Activated T-helper 17 cell treated with anti-CD3 and anti-CD28 coated beads, Interleukin-2, amount 50 U/mL, for 72 hours (primary cell): ENCODE data around the gene DHRS7. TPM values are rescaled to one million over a fixed set of nuclear protein-coding genes. Genes with fewer than 3 reads are reported as not detected.
A peak's percentile ranks its signal among the peaks of the same experiment; 100 is the strongest.

Experiments used
- ATAC-seq: fragments of 150-1000 bp; cut with Tn5 transposase; replicated peaks from 2 replicates; pipeline ENCODE4 v1.10.0; 2021; ENCODE audit warnings: mild to moderate bottlenecking, moderate library complexity
- H3K27ac Mint-ChIP-seq: one replicate; pipeline ENCODE4 v1.8.0; 2022; ENCODE audit warnings: mixed read lengths
- H3K27me3 Mint-ChIP-seq: one replicate; pipeline ENCODE4 v1.8.0; 2022; ENCODE audit warnings: mixed read lengths
- H3K36me3 Mint-ChIP-seq: one replicate; pipeline ENCODE4 v1.8.0; 2022; ENCODE audit warnings: low read depth, mild to moderate bottlenecking, mixed read lengths
- H3K4me1 Mint-ChIP-seq: one replicate; pipeline ENCODE4 v1.8.0; 2022; ENCODE audit warnings: mixed read lengths
- H3K4me3 Mint-ChIP-seq: one replicate; pipeline ENCODE4 v1.8.0; 2022; ENCODE audit warnings: mild to moderate bottlenecking, mixed read lengths
- H3K9me3 Mint-ChIP-seq: one replicate; pipeline ENCODE4 v1.8.0; 2022; ENCODE audit warnings: mixed read lengths
- total RNA-seq, 2 donors: library from RNA; stranded (reverse); gene quantifications; one replicate each; pipeline ENCODE4 v1.2.3, GENCODE V29; 2022

Gene DHRS7
- total RNA-seq, 2 donors from 2014 or later: 47.6 to 60.6 TPM

GRCh38 chr14:60174352-60175254, 9.4 kb upstream of the DHRS7 start:
- H3K27me3 Mint-ChIP-seq: peaks cover 5% of the 10 kb centered on the region
- no peaks in the 10 kb centered on the region for H3K9me3 Mint-ChIP-seq
- H3K36me3 Mint-ChIP-seq: no peaks in the 10 kb centered on the region
- H3K27ac Mint-ChIP-seq: no peak overlapping the region
- no peak for ATAC-seq
- no peaks in the 10 kb centered on the region for H3K4me1 Mint-ChIP-seq
- no peak overlapping the region for H3K4me3 Mint-ChIP-seq

DNA sequence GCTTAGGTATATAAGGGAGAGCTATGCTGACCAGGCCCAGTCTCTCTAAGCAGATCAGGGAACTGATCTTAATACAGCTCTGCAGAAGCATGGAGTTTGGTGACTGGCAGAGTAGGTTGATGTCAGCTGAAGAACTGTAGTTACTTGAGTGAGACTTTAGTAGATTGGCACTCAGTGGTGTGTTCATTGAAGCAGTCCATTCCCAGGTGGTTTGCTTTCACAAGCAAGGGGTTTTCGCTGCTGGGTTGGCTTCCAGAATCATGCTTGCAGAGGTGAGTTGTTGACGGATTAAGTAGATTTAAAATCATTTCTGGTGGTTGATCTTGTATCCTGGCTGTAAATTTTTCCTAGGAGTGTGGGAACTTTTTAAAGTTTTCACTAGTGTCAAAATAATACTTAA, 6.5 kb upstream of the DHRS7 start:
- Mint-ChIP-seq H3K9me3 (no peaks in the 10 kb centered on the region), H3K36me3 (no peaks in the 10 kb centered on the region), H3K4me1 (peaks cover under 1% of the 10 kb centered on the region), H3K27me3 (peaks cover 5% of the 10 kb centered on the region), H3K27ac (no peak overlapping the region), H3K4me3 (no peak overlapping the region)
- ATAC-seq: no peak

DNA sequence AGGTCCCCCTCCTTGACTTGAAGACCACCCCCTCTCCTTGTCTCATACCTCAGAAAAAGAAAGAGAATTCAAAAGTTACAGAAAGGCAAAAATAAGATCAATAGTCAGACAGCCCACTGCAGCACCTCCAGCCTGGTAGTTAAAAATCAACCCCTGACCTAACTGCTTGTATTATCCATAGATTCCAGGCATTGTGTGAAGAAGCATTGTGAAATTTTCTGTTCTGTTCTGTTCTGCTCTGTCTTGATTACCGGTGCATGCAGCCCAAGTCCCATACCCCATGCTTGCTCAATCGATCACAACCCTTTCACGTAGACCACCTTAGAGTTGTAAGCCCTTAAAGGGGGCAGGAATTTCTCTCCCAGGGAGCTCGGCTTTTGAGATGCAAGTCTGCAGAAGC, 5.8 kb upstream of the DHRS7 start:
- H3K27me3 Mint-ChIP-seq: peaks cover 5% of the 10 kb centered on the region
- peaks cover 8% of the 10 kb centered on the region for H3K4me1 Mint-ChIP-seq
- no peak for ATAC-seq
- no peak overlapping the region for H3K4me3 Mint-ChIP-seq
- no peaks in the 10 kb centered on the region for H3K9me3 Mint-ChIP-seq
- H3K36me3 Mint-ChIP-seq: no peaks in the 10 kb centered on the region
- no peak overlapping the region for H3K27ac Mint-ChIP-seq

GRCh38 chr14:60169722-60170121, 4.5 kb upstream of the DHRS7 start:
- H3K27ac Mint-ChIP-seq: no peak overlapping the region
- H3K36me3 Mint-ChIP-seq: no peaks in the 10 kb centered on the region
- no peak overlapping the region for H3K4me3 Mint-ChIP-seq
- no peaks in the 10 kb centered on the region for H3K27me3 Mint-ChIP-seq
- H3K9me3 Mint-ChIP-seq: no peaks in the 10 kb centered on the region
- peaks cover 12% of the 10 kb centered on the region for H3K4me1 Mint-ChIP-seq
- ATAC-seq: no peak

DNA sequence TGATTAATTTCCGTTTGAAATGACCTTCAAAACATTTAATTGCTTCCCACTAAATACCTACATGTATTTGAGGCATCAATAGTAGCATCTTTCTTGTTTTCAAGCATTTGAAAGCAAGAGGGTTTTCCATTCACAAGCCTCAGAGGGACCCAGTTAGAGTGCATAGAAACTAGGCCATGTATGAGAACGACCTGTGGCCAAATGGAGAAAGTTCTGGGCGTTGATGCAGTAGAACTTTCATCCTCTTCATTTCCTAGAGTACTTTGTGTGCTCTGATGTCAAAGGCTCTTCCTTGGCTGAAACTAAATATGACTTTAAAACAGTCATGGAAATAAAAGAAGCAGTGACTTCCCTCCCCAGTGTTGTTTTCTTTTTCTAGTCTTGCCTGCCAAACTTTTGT, 944 bp upstream of the DHRS7 start:
- H3K4me3 Mint-ChIP-seq: peak overlapping the region; percentile 94
- peaks cover 28% of the 10 kb centered on the region for H3K4me1 Mint-ChIP-seq
- no peaks in the 10 kb centered on the region for H3K9me3 Mint-ChIP-seq
- peak; percentile 20 for ATAC-seq
- H3K27ac Mint-ChIP-seq: peak overlapping the region; percentile 96
- peaks cover 10% of the 10 kb centered on the region for H3K36me3 Mint-ChIP-seq
- H3K27me3 Mint-ChIP-seq: no peaks in the 10 kb centered on the region

DNA sequence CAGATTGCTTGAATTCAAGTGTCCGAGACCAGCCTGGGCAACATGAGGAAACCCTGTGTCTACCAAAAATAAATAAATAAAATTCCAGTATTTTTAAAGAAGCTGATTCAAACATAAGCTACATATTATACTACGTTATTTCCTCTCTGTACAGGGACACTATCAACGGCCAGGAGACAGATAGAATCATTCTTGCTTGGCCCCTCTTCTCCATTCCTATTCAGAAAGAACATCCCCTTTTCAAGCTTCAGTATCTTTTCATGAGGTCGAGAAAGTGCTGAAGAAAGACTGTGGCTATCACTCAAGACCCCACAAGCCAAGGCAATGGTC, 314 bp upstream of the DHRS7 start:
- Mint-ChIP-seq H3K27me3 (no peaks in the 10 kb centered on the region), H3K27ac (peak overlapping the region; percentile 96), H3K9me3 (no peaks in the 10 kb centered on the region), H3K4me1 (peaks cover 29% of the 10 kb centered on the region), H3K4me3 (peak overlapping the region; percentile 94), H3K36me3 (peaks cover 10% of the 10 kb centered on the region)
- ATAC-seq: peak; percentile 12

DNA sequence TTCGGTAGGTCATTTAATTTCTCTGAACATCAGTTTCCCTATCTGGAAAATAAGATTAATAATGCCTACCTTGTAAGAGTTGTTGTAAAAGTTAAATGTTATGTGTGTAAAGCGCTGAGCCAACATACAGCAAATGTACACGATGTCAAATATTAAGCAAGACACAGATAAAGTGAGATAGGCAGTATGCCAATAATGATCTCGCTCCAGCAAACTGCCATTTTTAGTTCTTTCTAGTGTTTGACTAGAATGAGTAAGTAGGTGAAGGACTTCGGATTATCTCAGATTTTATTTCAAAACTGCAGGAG, 840 bp downstream of the DHRS7 start:
- Mint-ChIP-seq H3K27me3 (no peaks in the 10 kb centered on the region), H3K4me1 (peaks cover 34% of the 10 kb centered on the region), H3K27ac (peak overlapping the region; percentile 95), H3K36me3 (peaks cover 10% of the 10 kb centered on the region), H3K9me3 (no peaks in the 10 kb centered on the region), H3K4me3 (peak overlapping the region; percentile 94)
- no peak for ATAC-seq

- ATAC-seq: no peak
- Mint-ChIP-seq H3K4me3 (peak overlapping the region; percentile 94), H3K36me3 (peaks cover 10% of the 10 kb centered on the region), H3K27ac (no peak overlapping the region), H3K9me3 (no peaks in the 10 kb centered on the region), H3K4me1 (peaks cover 34% of the 10 kb centered on the region), H3K27me3 (no peaks in the 10 kb centered on the region)
Observed at GRCh38 chr14:60163693-60164092, 1.5 kb downstream of the DHRS7 start.

- Mint-ChIP-seq H3K4me1 (peaks cover 39% of the 10 kb centered on the region), H3K4me3 (peak overlapping the region; percentile 27), H3K27me3 (no peaks in the 10 kb centered on the region), H3K27ac (peak overlapping the region; percentile 45), H3K36me3 (peaks cover 10% of the 10 kb centered on the region), H3K9me3 (no peaks in the 10 kb centered on the region)
- ATAC-seq: no peak
Observed at GRCh38 chr14:60161196-60162107, 3.7 kb downstream of the DHRS7 start.

GRCh38 chr14:60160422-60160821, 4.8 kb downstream of the DHRS7 start:
- Mint-ChIP-seq H3K4me3 (no peak overlapping the region), H3K36me3 (peaks cover 18% of the 10 kb centered on the region), H3K27ac (no peak overlapping the region), H3K4me1 (peaks cover 37% of the 10 kb centered on the region), H3K9me3 (no peaks in the 10 kb centered on the region), H3K27me3 (no peaks in the 10 kb centered on the region)
- no peak for ATAC-seq

GRCh38 chr14:60154671-60155070, 10.5 kb downstream of the DHRS7 start:
- Mint-ChIP-seq H3K4me3 (peak overlapping the region; percentile 37), H3K9me3 (no peaks in the 10 kb centered on the region), H3K27me3 (no peaks in the 10 kb centered on the region), H3K27ac (peak overlapping the region; percentile 61), H3K36me3 (peaks cover 62% of the 10 kb centered on the region), H3K4me1 (peaks cover 42% of the 10 kb centered on the region)
- no peak for ATAC-seq

DNA sequence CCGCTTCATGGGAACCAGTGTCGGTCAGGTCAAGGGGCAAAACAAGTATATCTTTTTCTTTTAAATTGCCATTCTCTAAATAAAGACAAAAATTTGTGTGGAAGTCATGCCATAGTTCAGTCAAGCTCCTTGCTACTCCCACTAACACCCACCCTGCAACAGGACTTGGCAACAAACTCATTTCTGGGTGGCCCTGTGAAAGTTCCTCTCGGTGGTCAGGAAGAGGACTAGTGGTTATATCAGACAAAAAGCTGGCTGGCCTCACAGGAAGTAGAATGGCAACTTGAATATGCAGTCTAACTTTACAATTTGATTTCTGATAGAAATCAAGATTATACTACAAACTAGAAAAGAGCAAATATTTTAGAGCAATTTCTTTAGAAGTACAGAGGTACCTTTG, 11.2 kb downstream of the DHRS7 start:
- H3K4me1 Mint-ChIP-seq: peaks cover 39% of the 10 kb centered on the region
- H3K9me3 Mint-ChIP-seq: no peaks in the 10 kb centered on the region
- H3K36me3 Mint-ChIP-seq: peaks cover 69% of the 10 kb centered on the region
- H3K27me3 Mint-ChIP-seq: no peaks in the 10 kb centered on the region
- peak overlapping the region; percentile 37 for H3K4me3 Mint-ChIP-seq
- H3K27ac Mint-ChIP-seq: peak overlapping the region; percentile 61
- no peak for ATAC-seq

GRCh38 chr14:60151715-60152114, 13.5 kb downstream of the DHRS7 start:
- peaks cover 30% of the 10 kb centered on the region for H3K4me1 Mint-ChIP-seq
- peak overlapping the region; percentile 87 for H3K27ac Mint-ChIP-seq
- no peaks in the 10 kb centered on the region for H3K9me3 Mint-ChIP-seq
- no peaks in the 10 kb centered on the region for H3K27me3 Mint-ChIP-seq
- H3K36me3 Mint-ChIP-seq: peaks cover 88% of the 10 kb centered on the region
- ATAC-seq: peak; percentile 99
- peak overlapping the region; percentile 54 for H3K4me3 Mint-ChIP-seq

GRCh38 chr14:60134702-60135101, 30.5 kb downstream of the DHRS7 start:
- Mint-ChIP-seq H3K9me3 (no peaks in the 10 kb centered on the region), H3K36me3 (peaks cover 28% of the 10 kb centered on the region), H3K27me3 (no peaks in the 10 kb centered on the region), H3K27ac (no peak overlapping the region), H3K4me3 (no peak overlapping the region), H3K4me1 (no peaks in the 10 kb centered on the region)
- no peak for ATAC-seq

- Mint-ChIP-seq H3K27me3 (no peaks in the 10 kb centered on the region), H3K4me3 (no peak overlapping the region), H3K9me3 (no peaks in the 10 kb centered on the region), H3K36me3 (peaks cover 31% of the 10 kb centered on the region), H3K27ac (peak overlapping the region; percentile 2), H3K4me1 (no peaks in the 10 kb centered on the region)
- no peak for ATAC-seq
Observed at GRCh38 chr14:60133487-60133886, 31.7 kb downstream of the DHRS7 start.
